HEK293 (cell line): ENCODE data around the gene TANGO6.

ENCODE experiments used
- CTCF ChIP-seq: fragments of 450-650 bp; formaldehyde crosslinking; IDR thresholded peaks from 2 replicates; pipeline ENCODE4 v1.5.1; 2016; ENCODE audit warnings: missing biosample characterization, missing genetic modification characterization
- KLF16 ChIP-seq: fragments of 450-650 bp; formaldehyde crosslinking; IDR thresholded peaks from 2 replicates; pipeline ENCODE4 v1.5.1; 2017; ENCODE audit warnings: missing biosample characterization, missing genetic modification characterization
- TSHZ1 ChIP-seq: fragments of 450-650 bp; formaldehyde crosslinking; IDR thresholded peaks from 2 replicates; pipeline ENCODE4 v1.5.1; 2016; ENCODE audit warnings: missing biosample characterization, missing genetic modification characterization, borderline replicate concordance
- ZNF16 ChIP-seq: fragments of 450-650 bp; formaldehyde crosslinking; IDR thresholded peaks from 2 replicates; pipeline ENCODE4 v1.5.1; 2016; ENCODE audit warnings: low read depth, missing biosample characterization, missing genetic modification characterization
- ZNF18 ChIP-seq: fragments of 450-650 bp; formaldehyde crosslinking; IDR thresholded peaks from 2 replicates; pipeline ENCODE4 v1.5.1; 2016; ENCODE audit warnings: missing biosample characterization, missing genetic modification characterization
- ZNF549 ChIP-seq: fragments of 450-650 bp; IDR thresholded peaks from 2 replicates; pipeline ENCODE4 v1.5.1; 2018; ENCODE audit warnings: missing biosample characterization, missing genetic modification characterization, mild to moderate bottlenecking, inconsistent platforms, moderate library complexity
- ZNF555 ChIP-seq: fragments of 450-650 bp; formaldehyde crosslinking; conservative IDR thresholded peaks from 2 replicates; pipeline ENCODE4 v1.5.1; 2017; ENCODE audit warnings: missing biosample characterization, mild to moderate bottlenecking, missing genetic modification characterization, inconsistent platforms
- ZNF560 ChIP-seq: fragments of 450-650 bp; formaldehyde crosslinking; IDR thresholded peaks from 2 replicates; pipeline ENCODE4 v1.5.1; 2017; ENCODE audit warnings: missing biosample characterization, missing genetic modification characterization, borderline replicate concordance

GRCh38 chr16:68915589-68915988 is 72.3 kb downstream of the TANGO6 start:
- TF ChIP-seq ZNF549 (tag by site-specific recombination) = no peak
- TF ChIP-seq CTCF (tag by site-specific recombination) = no peak
- TF ChIP-seq TSHZ1 (tag by site-specific recombination) = no peak
- no peak for TF ChIP-seq ZNF16 (tag by site-specific recombination)
- no peak for TF ChIP-seq KLF16 (tag by site-specific recombination)
- TF ChIP-seq ZNF18 (tag by site-specific recombination) = no peak
- TF ChIP-seq ZNF555 (tag by site-specific recombination) = no peak
- no peak for TF ChIP-seq ZNF560
